ENCODE measurements around the gene CAMTA2.
"Not testable (repeated sequence)": the region's sequence is repeated elsewhere in the genome, so short reads cannot be mapped to it uniquely, and the experiment has no call there.

CAMTA2 gene

GRCh38 chr17:4986951-4987766 lies at the start of gene CAMTA2:
TSS of gene CAMTA2 (minus strand) at chr17:4987675. CDS start at chr17:4986222, 1,453 bp downstream.
- Histone ChIP-seq H3K9me3 (ENCODE audit: control insufficient read depth, low read length) (no peaks in the 10 kb centered on the region), H3K4me3 (ENCODE audit: low read length) (peak within 1 kb of the TSS; percentile 89), H3K9ac (ENCODE audit: low read length) (peak within 1 kb of the TSS; percentile 95), H3K27me3 (replicated peaks; ENCODE audit: control insufficient read depth, insufficient read depth, low read length) (no peaks in the 10 kb centered on the region), H3K36me3 (ENCODE audit: control insufficient read depth, insufficient read depth, low read length, severe bottlenecking) (peaks cover 4% of the 10 kb centered on the region), H3K4me1 (ENCODE audit: control insufficient read depth, insufficient read depth, low read length) (peaks cover 24% of the 10 kb centered on the region)
- peak; percentile 90 for DNase-seq (ENCODE audit: low read depth)

GRCh38 chr17:5035315-5035714 lies 47.8 kb upstream of the CAMTA2 start, which contains the start of gene SLC52A1:
TSS of gene SLC52A1 (minus strand) at chr17:5035426. CDS start at chr17:5034606, 820 bp downstream.
- H3K27me3 ChIP-seq (replicated peaks; ENCODE audit: control insufficient read depth, insufficient read depth, low read length) = peaks cover 20% of the 10 kb centered on the region
- no peaks in the 10 kb centered on the region for H3K9me3 ChIP-seq (ENCODE audit: control insufficient read depth, low read length)
- no peaks in the 10 kb centered on the region for H3K36me3 ChIP-seq (ENCODE audit: control insufficient read depth, insufficient read depth, low read length, severe bottlenecking)
- no peak for DNase-seq (ENCODE audit: low read depth)
- H3K4me1 ChIP-seq (ENCODE audit: control insufficient read depth, insufficient read depth, low read length) = peaks cover 2% of the 10 kb centered on the region
- no peak within 1 kb of the TSS for H3K9ac ChIP-seq (ENCODE audit: low read length)
- peak within 1 kb of the TSS; percentile 60 for H3K4me3 ChIP-seq (ENCODE audit: low read length)

GRCh38 chr17:5034651-5035050 lies 47.2 kb upstream of the CAMTA2 start:
- Histone ChIP-seq H3K4me1 (ENCODE audit: control insufficient read depth, insufficient read depth, low read length) (peaks cover 2% of the 10 kb centered on the region), H3K9ac (ENCODE audit: low read length) (no peak overlapping the region), H3K36me3 (ENCODE audit: control insufficient read depth, insufficient read depth, low read length, severe bottlenecking) (no peaks in the 10 kb centered on the region), H3K27me3 (replicated peaks; ENCODE audit: control insufficient read depth, insufficient read depth, low read length) (peaks cover 19% of the 10 kb centered on the region), H3K4me3 (ENCODE audit: low read length) (no peak overlapping the region), H3K9me3 (ENCODE audit: control insufficient read depth, low read length) (no peaks in the 10 kb centered on the region)
- no peak for DNase-seq (ENCODE audit: low read depth)

- Histone ChIP-seq H3K36me3 (ENCODE audit: control insufficient read depth, insufficient read depth, low read length, severe bottlenecking) (no peaks in the 10 kb centered on the region), H3K4me1 (ENCODE audit: control insufficient read depth, insufficient read depth, low read length) (peaks cover 2% of the 10 kb centered on the region), H3K9me3 (ENCODE audit: control insufficient read depth, low read length) (no peaks in the 10 kb centered on the region), H3K9ac (ENCODE audit: low read length) (no peak overlapping the region), H3K4me3 (ENCODE audit: low read length) (no peak overlapping the region), H3K27me3 (replicated peaks; ENCODE audit: control insufficient read depth, insufficient read depth, low read length) (peaks cover 19% of the 10 kb centered on the region)
- DNase-seq (ENCODE audit: low read depth) = no peak
These were observed 46.6 kb upstream of the CAMTA2 start for GRCh38 chr17:5034063-5034462.

GRCh38 chr17:5033352-5034015 lies 46.0 kb upstream of the CAMTA2 start:
- no peak overlapping the region for H3K9ac ChIP-seq (ENCODE audit: low read length)
- H3K4me3 ChIP-seq (ENCODE audit: low read length) = no peak overlapping the region
- peaks cover 2% of the 10 kb centered on the region for H3K4me1 ChIP-seq (ENCODE audit: control insufficient read depth, insufficient read depth, low read length)
- H3K9me3 ChIP-seq (ENCODE audit: control insufficient read depth, low read length) = no peaks in the 10 kb centered on the region
- no peaks in the 10 kb centered on the region for H3K36me3 ChIP-seq (ENCODE audit: control insufficient read depth, insufficient read depth, low read length, severe bottlenecking)
- no peak for DNase-seq (ENCODE audit: low read depth)
- peaks cover 19% of the 10 kb centered on the region for H3K27me3 ChIP-seq (replicated peaks; ENCODE audit: control insufficient read depth, insufficient read depth, low read length)

- Histone ChIP-seq H3K27me3 (replicated peaks; ENCODE audit: control insufficient read depth, insufficient read depth, low read length) (peaks cover 19% of the 10 kb centered on the region), H3K4me3 (ENCODE audit: low read length) (no peak overlapping the region), H3K36me3 (ENCODE audit: control insufficient read depth, insufficient read depth, low read length, severe bottlenecking) (no peaks in the 10 kb centered on the region), H3K9me3 (ENCODE audit: control insufficient read depth, low read length) (no peaks in the 10 kb centered on the region), H3K9ac (ENCODE audit: low read length) (no peak overlapping the region), H3K4me1 (ENCODE audit: control insufficient read depth, insufficient read depth, low read length) (peaks cover 2% of the 10 kb centered on the region)
- DNase-seq (ENCODE audit: low read depth) = no peak
These were observed 45.4 kb upstream of the CAMTA2 start for GRCh38 chr17:5032865-5033264.

GRCh38 chr17:5031365-5032082 lies 44.0 kb upstream of the CAMTA2 start:
- peak overlapping the region; percentile 78 for H3K4me3 ChIP-seq (ENCODE audit: low read length)
- DNase-seq (ENCODE audit: low read depth) = peak; percentile 95
- H3K4me1 ChIP-seq (ENCODE audit: control insufficient read depth, insufficient read depth, low read length) = peaks cover 2% of the 10 kb centered on the region
- H3K9ac ChIP-seq (ENCODE audit: low read length) = peak overlapping the region; percentile 74
- no peaks in the 10 kb centered on the region for H3K36me3 ChIP-seq (ENCODE audit: control insufficient read depth, insufficient read depth, low read length, severe bottlenecking)
- peaks cover 19% of the 10 kb centered on the region for H3K27me3 ChIP-seq (replicated peaks; ENCODE audit: control insufficient read depth, insufficient read depth, low read length)
- H3K9me3 ChIP-seq (ENCODE audit: control insufficient read depth, low read length) = no peaks in the 10 kb centered on the region

GRCh38 chr17:5030168-5030567 lies 42.7 kb upstream of the CAMTA2 start:
- H3K9ac ChIP-seq (ENCODE audit: low read length); H3K4me3 ChIP-seq (ENCODE audit: low read length); H3K9me3 ChIP-seq (ENCODE audit: control insufficient read depth, low read length); H3K36me3 ChIP-seq (ENCODE audit: control insufficient read depth, insufficient read depth, low read length, severe bottlenecking); DNase-seq (ENCODE audit: low read depth): not testable (repeated sequence)
- Histone ChIP-seq H3K27me3 (replicated peaks; ENCODE audit: control insufficient read depth, insufficient read depth, low read length) (peaks cover 17% of the 10 kb centered on the region), H3K4me1 (ENCODE audit: control insufficient read depth, insufficient read depth, low read length) (peaks cover 14% of the 10 kb centered on the region)

- DNase-seq (ENCODE audit: low read depth) = no peak
- Histone ChIP-seq H3K27me3 (replicated peaks; ENCODE audit: control insufficient read depth, insufficient read depth, low read length) (no peaks in the 10 kb centered on the region), H3K4me3 (ENCODE audit: low read length) (no peak overlapping the region), H3K9me3 (ENCODE audit: control insufficient read depth, low read length) (no peaks in the 10 kb centered on the region), H3K36me3 (ENCODE audit: control insufficient read depth, insufficient read depth, low read length, severe bottlenecking) (peaks cover 9% of the 10 kb centered on the region), H3K9ac (ENCODE audit: low read length) (no peak overlapping the region), H3K4me1 (ENCODE audit: control insufficient read depth, insufficient read depth, low read length) (peaks cover 15% of the 10 kb centered on the region)
These were observed 40.4 kb upstream of the CAMTA2 start for GRCh38 chr17:5027916-5028315.

GRCh38 chr17:5027299-5027698 lies 39.8 kb upstream of the CAMTA2 start:
- H3K4me1 ChIP-seq (ENCODE audit: control insufficient read depth, insufficient read depth, low read length) = peaks cover 15% of the 10 kb centered on the region
- peaks cover 14% of the 10 kb centered on the region for H3K36me3 ChIP-seq (ENCODE audit: control insufficient read depth, insufficient read depth, low read length, severe bottlenecking)
- H3K4me3 ChIP-seq (ENCODE audit: low read length) = no peak overlapping the region
- H3K27me3 ChIP-seq (replicated peaks; ENCODE audit: control insufficient read depth, insufficient read depth, low read length) = no peaks in the 10 kb centered on the region
- DNase-seq (ENCODE audit: low read depth) = no peak
- H3K9me3 ChIP-seq (ENCODE audit: control insufficient read depth, low read length) = no peaks in the 10 kb centered on the region
- H3K9ac ChIP-seq (ENCODE audit: low read length) = no peak overlapping the region

- Histone ChIP-seq H3K9me3 (ENCODE audit: control insufficient read depth, low read length) (no peaks in the 10 kb centered on the region), H3K36me3 (ENCODE audit: control insufficient read depth, insufficient read depth, low read length, severe bottlenecking) (peaks cover 40% of the 10 kb centered on the region), H3K9ac (ENCODE audit: low read length) (no peak overlapping the region), H3K4me3 (ENCODE audit: low read length) (no peak overlapping the region), H3K27me3 (replicated peaks; ENCODE audit: control insufficient read depth, insufficient read depth, low read length) (no peaks in the 10 kb centered on the region), H3K4me1 (ENCODE audit: control insufficient read depth, insufficient read depth, low read length) (peaks cover 12% of the 10 kb centered on the region)
- no peak for DNase-seq (ENCODE audit: low read depth)
These were observed 37.1 kb upstream of the CAMTA2 start for GRCh38 chr17:5024604-5025003.
